Rectal smooth muscle tissue (tissue), 1 donor: ENCODE data around the gene FBXL13.

Source experiments
- H3K27ac ChIP-seq: one replicate; pipeline ENCODE4 v1.7.0; 2013; ENCODE audit warnings: low read depth, low read length, inconsistent platforms
- H3K27me3 ChIP-seq: one replicate; pipeline ENCODE4 v1.7.0; 2013; ENCODE audit warnings: low read length; ENCODE audit not compliant: control insufficient read depth, insufficient read depth
- H3K36me3 ChIP-seq: one replicate; pipeline ENCODE4 v1.7.0; 2013; ENCODE audit warnings: low read length; ENCODE audit not compliant: control insufficient read depth, insufficient read depth
- H3K4me1 ChIP-seq: one replicate; pipeline ENCODE4 v1.7.0; 2013; ENCODE audit warnings: low read length; ENCODE audit not compliant: control insufficient read depth, insufficient read depth
- H3K4me3 ChIP-seq: one replicate; pipeline ENCODE4 v1.7.0; 2013; ENCODE audit warnings: low read length
- H3K9ac ChIP-seq: one replicate; pipeline ENCODE4 v1.7.0; 2013; ENCODE audit warnings: low read length

The FBXL13 gene

DNA sequence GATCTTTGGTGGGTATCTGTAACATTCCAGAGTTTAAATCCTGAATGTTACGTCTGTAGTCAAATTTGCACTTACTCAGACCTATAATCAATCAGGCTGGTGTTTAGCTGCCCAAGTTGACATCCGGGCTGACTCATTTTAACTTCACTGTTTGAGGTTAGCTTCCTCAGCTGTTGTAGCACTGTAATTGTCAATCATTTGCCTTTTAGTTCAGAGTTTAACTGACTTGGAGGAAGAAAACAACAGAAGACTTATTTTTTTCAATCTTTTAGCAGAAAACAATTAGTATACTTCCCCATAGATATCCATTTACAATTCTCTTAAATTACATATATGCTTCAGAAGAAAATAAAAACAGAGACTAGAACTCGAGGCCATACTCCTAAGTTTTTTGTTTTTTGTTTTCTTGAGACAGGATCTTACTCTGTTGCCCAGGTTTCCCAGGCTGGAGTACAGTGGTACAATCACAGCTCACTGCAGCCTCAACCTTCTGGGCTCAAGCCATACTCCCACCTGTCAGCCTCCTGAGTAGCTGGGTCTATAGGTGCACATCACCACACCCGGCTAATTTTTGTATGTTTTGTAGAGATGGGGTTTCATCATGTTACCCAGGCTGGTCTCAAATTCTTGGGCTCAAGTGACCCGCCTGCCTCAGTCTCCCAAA, 200.3 kb downstream of the FBXL13 start:
- H3K9ac ChIP-seq: no peak overlapping the region
- no peaks in the 10 kb centered on the region for H3K36me3 ChIP-seq
- H3K27ac ChIP-seq: no peak overlapping the region
- no peaks in the 10 kb centered on the region for H3K4me1 ChIP-seq
- no peaks in the 10 kb centered on the region for H3K27me3 ChIP-seq
- H3K4me3 ChIP-seq: no peak overlapping the region

DNA sequence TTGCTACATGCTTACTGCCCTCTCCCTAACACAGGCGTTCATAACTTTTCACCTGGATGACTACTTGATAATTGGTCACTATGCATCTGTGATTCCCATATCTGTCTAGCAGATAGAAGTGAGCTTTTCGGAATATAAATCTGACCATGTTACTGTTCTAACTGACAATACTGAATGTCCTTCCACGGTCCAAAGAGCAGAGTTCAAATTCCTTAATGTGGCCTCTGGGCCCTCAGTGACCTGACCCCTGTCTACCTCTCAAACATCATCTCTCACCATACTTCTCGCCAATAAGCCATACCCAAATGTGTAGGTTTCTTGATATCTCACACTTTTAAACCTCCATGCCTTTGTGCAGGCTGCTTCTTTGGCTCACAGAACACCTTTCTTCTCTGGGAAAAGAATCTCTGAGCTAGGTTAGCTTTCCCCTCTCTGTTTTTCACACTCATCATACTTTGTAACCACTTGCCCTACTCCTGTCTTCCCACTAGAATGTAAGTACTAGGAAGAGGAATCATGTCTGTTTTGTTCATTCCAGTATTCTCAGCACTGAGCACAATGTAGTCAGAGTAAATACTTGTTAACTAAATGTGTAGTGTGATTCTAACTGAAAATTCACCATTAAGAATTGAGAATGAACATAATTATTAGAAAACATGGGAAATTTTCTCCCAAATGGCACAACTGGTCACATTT, 201.0 kb downstream of the FBXL13 start:
- H3K4me3 ChIP-seq: no peak overlapping the region
- H3K27me3 ChIP-seq: no peaks in the 10 kb centered on the region
- no peak overlapping the region for H3K9ac ChIP-seq
- H3K36me3 ChIP-seq: no peaks in the 10 kb centered on the region
- no peaks in the 10 kb centered on the region for H3K4me1 ChIP-seq
- H3K27ac ChIP-seq: no peak overlapping the region

DNA sequence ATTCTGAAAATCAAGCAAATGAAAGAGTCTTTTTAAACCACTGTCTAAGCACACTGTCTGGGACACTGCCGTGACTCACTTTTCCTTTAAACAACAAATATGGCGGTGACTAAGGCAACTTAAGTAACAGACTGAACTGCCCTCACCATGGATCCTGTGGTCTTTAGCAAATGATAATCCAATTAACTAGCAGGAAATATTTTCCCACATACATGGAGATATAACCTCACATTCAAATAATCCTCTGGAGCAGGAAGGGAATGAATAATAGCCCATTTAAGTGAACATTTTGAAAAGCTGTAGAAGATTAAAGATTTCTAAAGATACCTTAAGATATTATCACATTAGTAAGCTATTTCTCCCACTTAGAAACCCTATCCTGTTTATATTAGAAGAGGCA, 202.1 kb downstream of the FBXL13 start:
- Histone ChIP-seq H3K4me1 (no peaks in the 10 kb centered on the region), H3K4me3 (no peak overlapping the region), H3K27me3 (no peaks in the 10 kb centered on the region), H3K36me3 (no peaks in the 10 kb centered on the region), H3K27ac (no peak overlapping the region), H3K9ac (no peak overlapping the region)

DNA sequence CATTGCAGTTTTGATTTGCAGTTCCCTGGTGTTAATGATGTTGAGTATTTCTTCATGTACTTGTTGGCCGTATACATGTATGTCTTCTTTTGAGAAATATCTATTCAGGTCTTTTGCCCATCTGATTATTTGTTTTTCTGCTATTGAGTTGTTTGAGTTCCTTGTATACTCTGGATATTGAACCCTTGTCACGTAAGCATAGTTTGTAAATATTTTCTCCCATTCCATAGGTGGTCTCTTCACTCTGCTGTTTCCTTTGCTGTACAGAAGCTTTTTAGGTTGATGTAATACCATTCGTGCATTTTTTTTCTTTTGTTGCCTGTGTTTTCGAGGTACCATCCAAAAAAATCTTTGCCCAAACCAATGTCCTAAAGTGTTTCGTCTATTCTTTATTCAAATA, 205.4 kb downstream of the FBXL13 start:
- no peaks in the 10 kb centered on the region for H3K36me3 ChIP-seq
- H3K4me1 ChIP-seq: no peaks in the 10 kb centered on the region
- H3K27ac ChIP-seq: no peak overlapping the region

DNA sequence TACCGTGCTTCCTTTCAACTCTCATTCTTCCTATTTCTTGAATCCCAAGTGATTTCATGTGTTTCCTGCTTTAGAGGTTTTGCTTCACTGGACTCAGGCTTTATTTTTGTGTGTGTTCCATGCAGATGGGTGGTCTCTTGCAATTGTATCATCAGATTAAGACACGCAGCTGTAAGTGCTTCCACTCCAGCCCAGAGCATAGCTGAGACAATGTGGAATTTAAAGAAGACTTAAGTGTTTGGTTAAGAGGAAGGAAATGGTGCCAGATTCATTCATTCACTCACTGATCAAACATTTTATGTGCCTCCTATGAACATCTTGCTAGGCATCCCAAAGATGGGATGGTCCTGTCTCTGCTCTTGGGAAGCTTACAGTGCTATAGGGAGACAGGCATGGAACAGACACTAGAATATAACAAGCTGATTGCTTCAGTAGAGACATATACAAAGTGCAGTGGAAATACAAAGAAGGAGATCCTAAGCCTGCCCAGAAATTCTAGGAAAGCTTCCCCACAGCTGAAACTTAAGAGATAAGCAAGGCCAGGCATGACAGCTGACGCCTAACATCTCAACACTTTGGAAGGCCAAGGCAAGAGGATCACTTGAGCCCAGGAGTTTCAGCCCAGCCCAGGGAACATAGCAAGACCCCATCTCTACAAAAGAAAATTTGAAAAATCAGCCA, 207.9 kb downstream of the FBXL13 start:
- Histone ChIP-seq H3K9ac (no peak overlapping the region), H3K4me3 (no peak overlapping the region), H3K27me3 (no peaks in the 10 kb centered on the region), H3K4me1 (no peaks in the 10 kb centered on the region), H3K27ac (no peak overlapping the region), H3K36me3 (no peaks in the 10 kb centered on the region)

More for the DNA sequence above, 205.4 kb downstream of the FBXL13 start:
- no peaks in the 10 kb centered on the region for H3K27me3 ChIP-seq
- H3K4me3 ChIP-seq: no peak overlapping the region
- H3K9ac ChIP-seq: no peak overlapping the region

DNA sequence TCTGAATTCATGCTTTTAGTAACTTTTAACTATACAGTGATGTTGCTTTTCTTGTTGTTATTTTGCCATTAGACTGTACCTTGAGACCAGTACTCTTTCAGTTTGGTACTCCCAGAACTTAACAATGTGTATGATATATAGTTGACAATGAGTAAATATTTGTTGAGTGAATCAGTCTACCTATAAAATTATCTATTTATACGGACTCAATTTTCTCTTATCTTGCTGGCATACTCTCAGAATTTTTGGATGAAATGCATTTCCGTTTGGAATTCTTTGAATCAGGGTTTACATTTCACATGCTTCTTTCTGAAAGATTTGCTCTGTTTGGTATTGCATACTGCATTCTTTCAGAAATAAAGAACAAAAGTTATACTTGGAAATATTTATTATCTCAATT, 209.6 kb downstream of the FBXL13 start:
- H3K27ac ChIP-seq: no peak overlapping the region
- H3K27me3 ChIP-seq: no peaks in the 10 kb centered on the region

DNA sequence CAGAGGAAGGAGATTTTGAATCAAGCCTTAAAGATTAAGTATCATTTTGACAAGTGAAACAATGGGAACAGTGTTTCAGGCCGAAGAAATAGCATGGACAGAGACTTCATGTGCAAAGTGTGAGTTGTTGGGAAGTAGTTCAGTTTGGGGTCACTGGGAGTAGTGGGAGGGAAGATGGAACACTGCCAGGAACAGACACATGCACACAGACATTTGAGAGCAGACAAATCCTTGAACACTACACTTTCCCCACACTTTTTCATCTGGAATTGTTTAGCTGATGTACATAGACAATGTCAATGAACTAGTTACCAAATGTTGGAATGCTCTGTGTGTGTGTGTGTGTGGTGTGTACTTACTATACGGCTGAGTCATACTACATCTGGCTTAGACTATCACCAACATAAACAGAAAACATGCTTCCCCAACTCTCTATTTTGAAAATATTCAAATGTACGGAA, 214.2 kb downstream of the FBXL13 start:
- H3K27me3 ChIP-seq: no peaks in the 10 kb centered on the region
- H3K36me3 ChIP-seq: no peaks in the 10 kb centered on the region
- H3K4me1 ChIP-seq: peaks cover 5% of the 10 kb centered on the region
- H3K27ac ChIP-seq: no peak overlapping the region
- H3K4me3 ChIP-seq: no peak overlapping the region
- no peak overlapping the region for H3K9ac ChIP-seq

More for the DNA sequence above, 209.6 kb downstream of the FBXL13 start:
- H3K36me3 ChIP-seq: no peaks in the 10 kb centered on the region
- no peak overlapping the region for H3K4me3 ChIP-seq
- H3K9ac ChIP-seq: no peak overlapping the region
- H3K4me1 ChIP-seq: no peaks in the 10 kb centered on the region

DNA sequence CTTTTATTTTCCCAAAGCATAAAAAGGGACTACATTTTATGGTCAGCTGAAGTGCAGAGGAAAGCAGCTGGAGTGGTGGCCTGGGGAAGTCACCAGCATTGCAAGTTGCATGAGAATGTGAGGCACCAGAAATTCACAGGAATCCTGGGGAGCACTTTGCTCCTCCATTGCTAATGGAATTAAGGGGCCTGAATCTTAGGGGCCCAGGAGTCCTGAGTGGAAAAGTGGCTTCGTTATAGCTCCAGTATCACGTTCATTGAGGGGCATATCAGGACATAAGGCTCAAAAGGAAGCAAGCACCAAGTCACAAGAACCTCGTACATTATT, 214.8 kb downstream of the FBXL13 start:
- Histone ChIP-seq H3K4me1 (peaks cover 5% of the 10 kb centered on the region), H3K27me3 (no peaks in the 10 kb centered on the region), H3K27ac (no peak overlapping the region), H3K36me3 (no peaks in the 10 kb centered on the region), H3K4me3 (no peak overlapping the region), H3K9ac (no peak overlapping the region)

DNA sequence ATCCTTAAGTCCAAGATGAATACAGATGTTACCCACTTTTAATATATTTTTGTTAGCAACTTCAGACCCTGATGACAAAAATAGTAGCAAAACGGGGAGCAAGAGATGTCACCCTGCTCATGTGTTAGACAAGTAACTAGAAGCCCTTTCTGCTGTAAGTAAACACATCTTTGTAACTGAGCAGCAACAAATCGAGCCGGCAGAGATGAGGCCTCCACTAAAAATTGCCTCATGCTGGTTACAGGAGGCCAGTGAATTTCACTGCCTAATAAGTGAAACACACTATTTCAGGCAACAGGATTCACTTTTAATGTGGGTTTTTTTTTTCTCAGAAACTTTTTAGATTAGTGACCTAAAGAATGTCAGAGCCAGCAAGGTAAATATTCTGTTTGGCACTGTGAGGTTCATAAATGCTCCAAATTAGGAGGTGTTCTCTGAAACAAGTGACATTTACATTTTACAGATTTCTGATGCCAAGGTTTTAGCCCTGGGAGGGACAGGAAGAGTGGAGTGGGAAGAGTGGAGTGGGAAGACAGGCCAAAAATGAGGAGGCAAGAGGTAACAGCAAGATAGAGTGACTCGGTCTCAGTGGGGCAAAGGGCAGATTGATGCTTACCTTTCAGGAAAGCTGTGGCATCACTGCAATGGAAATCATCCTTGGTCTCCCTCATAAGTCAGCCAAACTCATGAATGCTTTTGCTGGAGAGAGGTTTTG, 215.4 kb downstream of the FBXL13 start:
- Histone ChIP-seq H3K9ac (no peak overlapping the region), H3K36me3 (no peaks in the 10 kb centered on the region), H3K4me3 (no peak overlapping the region), H3K4me1 (peaks cover 5% of the 10 kb centered on the region), H3K27ac (peak overlapping the region; percentile 34), H3K27me3 (no peaks in the 10 kb centered on the region)

DNA sequence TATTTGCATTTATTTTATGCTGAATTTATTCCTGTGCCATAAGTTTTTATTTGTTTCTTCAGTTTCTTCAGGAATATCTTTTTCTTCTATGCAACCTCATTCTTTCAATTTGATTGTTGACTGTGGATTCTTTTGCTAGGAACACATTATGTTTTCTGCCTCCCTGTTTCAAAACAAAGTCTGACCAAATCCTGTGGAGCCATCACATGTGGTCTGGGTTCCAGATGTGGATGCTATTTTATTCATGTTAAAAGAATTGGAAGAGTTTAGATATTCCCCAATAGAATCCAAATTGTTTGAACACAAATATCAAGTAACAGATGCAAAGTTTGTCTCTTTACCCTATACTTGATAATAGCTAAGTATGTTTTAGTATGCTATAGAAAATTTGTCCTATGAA, 218.6 kb downstream of the FBXL13 start:
- Histone ChIP-seq H3K36me3 (no peaks in the 10 kb centered on the region), H3K4me1 (peaks cover 5% of the 10 kb centered on the region), H3K9ac (no peak overlapping the region), H3K27ac (no peak overlapping the region), H3K27me3 (no peaks in the 10 kb centered on the region), H3K4me3 (no peak overlapping the region)

DNA sequence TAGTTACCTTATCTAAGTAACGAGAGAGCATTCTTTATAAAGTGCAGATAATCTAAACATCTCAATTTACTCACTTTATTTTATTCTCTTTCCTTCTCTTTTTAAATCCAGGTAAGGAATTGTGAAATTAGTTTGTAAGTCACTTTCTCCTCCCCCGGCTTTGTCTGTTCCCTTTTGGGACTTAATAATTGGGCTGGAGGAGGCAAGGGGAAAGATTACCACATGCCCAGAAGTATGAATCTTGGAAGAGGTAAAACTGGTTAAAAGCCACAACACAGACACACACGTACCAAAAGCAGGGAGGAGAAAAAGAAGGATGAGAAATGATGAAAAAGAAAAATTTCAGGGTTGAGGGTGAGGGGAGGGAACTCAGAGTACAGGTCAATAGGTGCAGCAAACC, 225.1 kb downstream of the FBXL13 start:
- no peaks in the 10 kb centered on the region for H3K27me3 ChIP-seq
- H3K9ac ChIP-seq: no peak overlapping the region
- H3K27ac ChIP-seq: no peak overlapping the region
- no peak overlapping the region for H3K4me3 ChIP-seq
- H3K36me3 ChIP-seq: no peaks in the 10 kb centered on the region
- no peaks in the 10 kb centered on the region for H3K4me1 ChIP-seq

DNA sequence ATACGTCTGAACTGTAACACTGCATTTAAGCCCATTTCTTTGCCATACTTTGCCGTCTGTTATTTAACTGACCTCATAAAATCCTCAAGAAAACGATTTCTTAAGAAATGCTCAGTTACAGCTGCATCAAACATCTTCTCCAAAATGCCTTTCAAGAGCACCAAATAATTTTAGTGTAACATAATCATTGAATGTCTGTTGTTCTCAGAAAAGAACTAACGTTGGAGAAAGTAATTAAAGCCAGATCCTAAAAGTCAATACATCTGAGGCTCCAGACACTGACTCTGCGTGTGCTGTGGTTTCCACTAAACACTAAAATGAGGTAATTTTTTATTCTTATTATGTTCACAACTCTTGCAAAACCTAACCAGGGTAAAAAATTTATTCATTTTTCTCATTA, 225.5 kb downstream of the FBXL13 start:
- H3K4me1 ChIP-seq: no peaks in the 10 kb centered on the region
- H3K9ac ChIP-seq: no peak overlapping the region
- no peaks in the 10 kb centered on the region for H3K36me3 ChIP-seq
- H3K4me3 ChIP-seq: no peak overlapping the region
- H3K27ac ChIP-seq: no peak overlapping the region
- H3K27me3 ChIP-seq: no peaks in the 10 kb centered on the region
